Common myeloid progenitor, CD34-positive (primary cell): Measurements from ENCODE around the gene STX16.

ENCODE experiments used
- CTCF ChIA-PET: fragments of 350-600 bp; sonication (Branson Sonifier 250); formaldehyde crosslinking; loops from one replicate; lab custom pipeline; 2021; ENCODE audit warnings: antibody characterized with exemption; lab: Charles Lee
- POLR2A ChIA-PET: fragments of 350-600 bp; sonication (Branson Sonifier 250); formaldehyde crosslinking; loops from one replicate; lab custom pipeline; 2021; ENCODE audit warnings: antibody characterized with exemption; lab: Charles Lee
- DNase-seq, 3 donors: peaks; one replicate each; pipeline versions ENCODE4 v3.0.0 to v3.0.0-alpha.2; 2013
- H3K27ac ChIP-seq, 2 experiments: 1 replicate in 1 of 2; 2 replicates in 1 of 2; pipeline ENCODE4 v1.7.0; 2013; ENCODE audit warnings: inconsistent platforms in 2 of 2, low read length in 2 of 2, mild to moderate bottlenecking in 2 of 2, low read depth in 1 of 2, moderate library complexity in 1 of 2; ENCODE audit not compliant: severe bottlenecking in 2 of 2, insufficient read depth in 1 of 2, poor library complexity in 1 of 2
- H3K27me3 ChIP-seq, 5 experiments: replicated peaks in 2 of 5; 1 replicate in 3 of 5; 2 replicates in 2 of 5; pipeline versions ENCODE4 v1.6.1 to v1.7.0; 2013; ENCODE audit warnings: low read length in 4 of 5, mild to moderate bottlenecking in 2 of 5, moderate library complexity in 2 of 5, inconsistent platforms in 1 of 5; ENCODE audit not compliant: insufficient read depth in 5 of 5, control insufficient read depth in 4 of 5
- H3K36me3 ChIP-seq, 4 experiments: 1 replicate in 2 of 4; 2 replicates in 2 of 4; pipeline versions ENCODE4 v1.6.1 to v1.7.0; 2013; ENCODE audit warnings: low read length in 3 of 4, control low read depth in 1 of 4, mild to moderate bottlenecking in 1 of 4; ENCODE audit not compliant: control insufficient read depth in 4 of 4, insufficient read depth in 4 of 4
- H3K4me1 ChIP-seq, 4 experiments: 1 replicate in 3 of 4; 2 replicates in 1 of 4; pipeline versions ENCODE4 v1.6.1 to v1.7.1; 2013; ENCODE audit warnings: low read length in 3 of 4, mild to moderate bottlenecking in 3 of 4, control low read depth in 1 of 4, inconsistent platforms in 1 of 4, moderate library complexity in 1 of 4; ENCODE audit not compliant: control insufficient read depth in 4 of 4, insufficient read depth in 4 of 4; ENCODE audit errors: control extremely low read depth in 1 of 4
- H3K4me3 ChIP-seq, 7 experiments: 1 replicate in 4 of 7; 2 replicates in 3 of 7; pipeline versions ENCODE4 v1.5.1 to v1.7.0; 2013; ENCODE audit warnings: mild to moderate bottlenecking in 7 of 7, low read length in 6 of 7, moderate library complexity in 6 of 7, inconsistent platforms in 2 of 7, low read depth in 2 of 7, control low read depth in 1 of 7; ENCODE audit not compliant: insufficient read depth in 4 of 7, control insufficient read depth in 1 of 7; ENCODE audit errors: extremely low read depth in 1 of 7
- H3K9me3 ChIP-seq, 5 experiments: 1 replicate in 4 of 5; 2 replicates in 1 of 5; pipeline versions ENCODE4 v1.6.1 to v1.7.1; 2013; ENCODE audit warnings: low read length in 4 of 5, mild to moderate bottlenecking in 2 of 5, inconsistent platforms in 1 of 5, low read depth in 1 of 5, moderate library complexity in 1 of 5; ENCODE audit not compliant: control insufficient read depth in 4 of 5, insufficient read depth in 2 of 5; ENCODE audit errors: control extremely low read depth in 1 of 5
- WGBS: methylation state at CpG from one replicate; pipeline ENCODE4 v1.1.5; 2013; ENCODE audit not compliant: insufficient coverage; 5-methylcytosine and 5-hydroxymethylcytosine counted together

STX16 gene

DNA sequence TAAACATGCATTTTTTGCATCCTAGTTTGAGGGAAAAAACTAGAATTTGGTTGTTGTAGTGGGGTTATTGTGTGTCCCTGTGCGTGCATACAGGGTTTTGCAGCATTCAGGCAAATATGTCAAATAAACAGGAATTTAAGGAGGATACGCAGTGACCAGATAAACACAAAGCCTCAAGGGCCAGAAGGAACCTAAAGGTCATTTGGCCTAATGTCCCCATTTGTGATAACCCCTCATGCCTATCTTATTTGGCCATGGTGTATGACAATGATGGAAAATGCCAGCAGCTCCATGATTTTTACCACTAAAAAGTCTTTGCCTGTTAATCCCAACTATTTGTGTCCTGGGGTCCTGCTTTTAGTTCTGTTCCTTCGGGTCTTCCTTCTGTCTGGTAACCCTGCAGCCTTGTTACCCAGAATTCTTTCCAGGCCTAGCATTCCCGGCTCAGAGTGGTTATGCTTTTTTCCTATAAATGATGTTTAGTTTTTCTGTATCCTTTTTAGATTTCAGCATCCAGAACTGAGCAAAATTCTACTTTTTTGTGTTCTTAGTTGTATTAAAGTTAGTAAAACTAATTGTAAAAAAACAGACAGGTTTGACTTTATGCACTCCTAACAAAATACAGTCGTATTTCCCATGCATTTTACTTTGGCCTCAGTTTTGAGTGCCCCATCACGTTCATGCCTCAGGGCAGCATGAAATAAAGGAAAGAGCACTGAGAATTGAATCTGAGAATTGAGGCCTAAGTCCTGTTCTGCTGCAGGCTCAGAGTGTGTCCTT, 4.4 kb downstream of the STX16 start:
- Histone ChIP-seq H3K27me3 (no peaks in the 10 kb centered on the region), H3K36me3 (peaks cover 0 to 7% (median 5%) of the 10 kb centered on the region in 4 experiments), H3K9me3 (no peaks in the 10 kb centered on the region), H3K4me3 (no peak overlapping the region), H3K4me1 (peaks cover 7 to 37% (median 24%) of the 10 kb centered on the region in 4 experiments), H3K27ac (no peak overlapping the region)
- 100% methylated on average over 3 of the region's 6 CpGs for WGBS
- CTCF ChIA-PET = interaction anchor here (0.8 kb wide), 1 partner anchor 11 kb away, joined by 4 read pairs; no protein-coding TSS in a partner anchor
- DNase-seq = no peak
- POLR2A ChIA-PET = no interaction called here

- H3K4me1 ChIP-seq = peaks cover 7 to 45% (median 32%) of the 10 kb centered on the region in 4 experiments
- H3K27me3 ChIP-seq = no peaks in the 10 kb centered on the region
- POLR2A ChIA-PET = no interaction called here
- 80% methylated on average over 1 of the region's 2 CpGs for WGBS
- no peak for DNase-seq
- H3K9me3 ChIP-seq = no peaks in the 10 kb centered on the region
- H3K36me3 ChIP-seq = peaks cover 0 to 13% (median 6%) of the 10 kb centered on the region in 4 experiments
- no peak overlapping the region for H3K4me3 ChIP-seq
- CTCF ChIA-PET = interaction anchor here (0.8 to 0.9 kb wide), 2 partner anchors 10 to 36 kb away, joined by 3 to 4 read pairs; partner anchors contain the start of gene NPEPL1
- H3K27ac ChIP-seq = no peak overlapping the region
These were observed 5.7 kb downstream of the STX16 start for GRCh38 chr20:58656831-58657230.

DNA sequence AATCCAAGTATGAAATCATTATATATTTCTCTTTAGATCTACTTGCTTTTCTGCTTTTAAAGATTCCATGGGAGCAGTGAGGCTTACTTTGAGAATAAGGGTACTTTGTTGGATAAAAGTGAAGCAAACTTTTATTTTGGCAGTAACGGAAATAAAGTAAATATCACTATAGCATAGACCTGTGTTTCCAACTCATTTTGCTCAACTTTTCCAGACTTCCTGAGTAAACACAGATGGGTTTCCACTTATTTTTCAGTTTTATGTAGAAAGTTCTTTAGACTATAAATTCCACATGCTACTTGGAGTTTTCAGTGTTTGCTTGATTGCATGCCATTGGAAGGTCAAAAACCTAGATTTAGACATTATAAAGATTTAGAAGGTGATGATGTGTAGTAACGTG, 6.2 kb downstream of the STX16 start:
- Histone ChIP-seq H3K9me3 (no peaks in the 10 kb centered on the region), H3K27me3 (no peaks in the 10 kb centered on the region), H3K36me3 (peaks cover 0 to 17% (median 6%) of the 10 kb centered on the region in 4 experiments), H3K4me3 (no peak overlapping the region), H3K4me1 (peaks cover 7 to 49% (median 31%) of the 10 kb centered on the region in 4 experiments), H3K27ac (no peak overlapping the region)
- CTCF ChIA-PET = interaction anchor here (1.2 to 1.6 kb wide), 2 partner anchors 20 to 182 kb away, joined by 3 to 5 read pairs; no protein-coding TSS in a partner anchor
- 100% methylated on average over 1 of the region's 2 CpGs for WGBS
- DNase-seq = no peak
- POLR2A ChIA-PET = no interaction called here

DNA sequence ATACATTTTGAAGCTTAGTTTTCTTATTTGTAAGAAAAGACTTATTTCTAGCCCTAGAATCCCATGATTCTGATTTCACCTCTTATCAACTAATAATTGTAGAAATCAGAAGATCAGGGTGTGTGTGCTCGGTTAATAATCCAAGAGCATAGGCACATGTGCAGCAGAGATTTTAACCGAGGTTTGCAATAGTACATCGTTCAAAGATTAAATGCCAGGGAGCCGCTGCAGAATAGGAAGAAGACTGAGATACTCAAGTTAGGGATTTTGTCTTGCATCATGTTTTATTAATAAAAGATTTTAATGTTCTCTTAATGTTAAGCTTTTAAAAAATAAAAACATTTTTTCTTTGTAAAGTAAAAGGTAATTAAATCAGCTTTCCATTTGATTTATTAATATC, 6.9 kb downstream of the STX16 start:
- no peak overlapping the region for H3K4me3 ChIP-seq

DNA sequence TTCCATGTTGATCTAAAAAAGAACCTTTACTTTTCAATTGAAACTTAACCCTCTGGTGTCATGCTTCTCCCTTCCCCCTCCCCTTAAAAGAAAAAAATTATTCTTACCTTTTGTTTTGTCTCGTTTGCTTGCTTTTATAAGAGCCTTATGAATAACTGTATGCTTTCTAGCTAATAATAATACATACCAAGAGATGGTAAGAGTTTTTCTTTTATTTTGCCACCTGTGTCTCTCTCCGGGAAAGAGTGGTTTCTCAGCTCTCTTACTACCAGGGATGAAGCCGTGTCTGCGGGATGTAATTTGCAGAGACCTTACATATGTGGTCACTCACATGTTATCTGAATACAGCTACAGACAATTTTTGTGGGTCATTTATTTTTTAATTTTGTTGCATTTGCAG, 7.7 kb downstream of the STX16 start:
- WGBS = no CpG with 5 or more reads among the region's 4 CpGs
- Histone ChIP-seq H3K36me3 (peaks cover 0 to 24% (median 7%) of the 10 kb centered on the region in 4 experiments), H3K27me3 (no peaks in the 10 kb centered on the region), H3K4me1 (peaks cover 0 to 40% (median 23%) of the 10 kb centered on the region in 4 experiments), H3K27ac (no peak overlapping the region), H3K9me3 (no peaks in the 10 kb centered on the region), H3K4me3 (no peak overlapping the region)
- no peak for DNase-seq
- CTCF ChIA-PET = interaction anchor here (0.7 to 1.6 kb wide), 9 partner anchors 7 to 859 kb away, joined by 3 to 5 read pairs (median 3); partner anchors contain the start of gene STX16
- POLR2A ChIA-PET = interaction anchor here (0.7 kb wide), 1 partner anchor 603 kb away, joined by 4 read pairs; no protein-coding TSS in a partner anchor

More for the DNA sequence above, 6.9 kb downstream of the STX16 start:
- DNase-seq = no peak
- peaks cover 0 to 20% (median 7%) of the 10 kb centered on the region in 4 experiments for H3K36me3 ChIP-seq
- H3K27ac ChIP-seq = no peak overlapping the region
- POLR2A ChIA-PET = interaction anchor here (0.7 kb wide), 1 partner anchor 604 kb away, joined by 4 read pairs; no protein-coding TSS in a partner anchor
- no peaks in the 10 kb centered on the region for H3K27me3 ChIP-seq
- H3K9me3 ChIP-seq = no peaks in the 10 kb centered on the region
- peaks cover 4 to 44% (median 28%) of the 10 kb centered on the region in 4 experiments for H3K4me1 ChIP-seq
- CTCF ChIA-PET = interaction anchor here (1.0 to 1.6 kb wide), 4 partner anchors 19 to 315 kb away, joined by 3 to 5 read pairs (median 3); no protein-coding TSS in a partner anchor
- WGBS = 100% methylated on average over 3 of the region's 4 CpGs

DNA sequence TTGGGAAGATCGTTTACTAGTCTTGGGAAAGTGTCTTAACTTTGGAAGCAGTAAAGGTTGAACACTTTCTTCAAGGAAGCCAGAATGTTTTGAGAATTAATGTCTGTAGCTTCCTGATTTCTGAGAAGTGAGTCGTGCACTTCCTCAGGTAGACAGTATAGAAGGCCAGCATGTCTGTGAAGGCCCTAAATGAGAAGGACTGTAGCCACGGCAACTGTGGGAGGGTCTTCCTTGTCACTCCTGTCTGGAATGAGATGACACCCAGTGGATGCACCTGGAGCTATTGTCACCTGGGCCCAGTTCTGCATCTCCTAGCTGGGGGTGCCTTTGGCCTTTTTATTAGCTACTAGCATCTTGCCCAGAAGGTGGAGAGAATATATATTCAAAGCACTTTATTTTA, 8.8 kb downstream of the STX16 start:
- Histone ChIP-seq H3K27me3 (no peaks in the 10 kb centered on the region), H3K9me3 (no peaks in the 10 kb centered on the region), H3K4me3 (no peak overlapping the region), H3K36me3 (peaks cover 0 to 25% (median 7%) of the 10 kb centered on the region in 4 experiments), H3K4me1 (peaks cover 0 to 40% (median 21%) of the 10 kb centered on the region in 4 experiments), H3K27ac (peak overlapping the region in 1 of 2 experiments; percentile 61)
- ChIA-PET CTCF (interaction anchor here (1.0 to 1.2 kb wide), 3 partner anchors 9 to 192 kb away, joined by 3 to 4 read pairs (median 4); partner anchors contain the start of gene STX16), POLR2A (interaction anchor here (0.6 to 1.0 kb wide), 2 partner anchors 8 to 207 kb away, joined by 3 to 4 read pairs; partner anchors contain the start of gene STX16)
- WGBS = 5% methylated on average over 2 of the region's 3 CpGs
- peak in 2 of 3 donors; percentile 16 to 44 for DNase-seq
